ENCODE results near the gene TMEM117. TPM values are rescaled to one million over a fixed set of nuclear protein-coding genes. Genes with fewer than 3 reads are reported as not detected.

Gene TMEM117
- total RNA-seq, 2 donors from 2014 or later, result 0.79 to 1.4 TPM

DNA sequence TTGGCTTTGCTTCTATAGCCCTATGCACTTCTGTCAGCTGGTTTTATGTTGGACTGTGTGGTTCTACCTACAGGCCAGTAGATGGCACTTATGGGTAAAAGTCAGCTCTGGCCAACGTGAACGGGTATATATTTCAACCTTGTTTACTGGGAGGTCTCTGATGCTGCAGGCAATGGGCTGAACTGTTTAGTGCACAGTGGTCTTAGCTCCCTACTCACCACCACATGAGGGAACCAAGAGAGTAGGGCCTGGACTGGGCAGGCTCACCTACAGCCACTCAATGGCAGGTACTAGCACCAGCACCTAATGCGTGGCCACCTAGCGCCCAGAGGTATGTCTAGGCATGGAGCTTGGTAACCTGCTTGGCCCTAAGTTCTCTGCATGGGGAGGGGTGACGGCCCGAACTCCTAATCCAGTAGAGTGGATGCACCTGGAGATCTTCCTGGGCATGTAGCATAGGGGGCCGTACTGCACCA, 481.8 kb downstream of the TMEM117 start:
- Histone ChIP-seq H3K9ac (ENCODE audit: extremely low read depth, low read length, poor library complexity, severe bottlenecking) (no peak overlapping the region), H3K36me3 (ENCODE audit: control insufficient read depth, insufficient read depth, low read length) (no peaks in the 10 kb centered on the region), H3K9me3 (ENCODE audit: control insufficient read depth, low read length) (peaks cover 2% of the 10 kb centered on the region), H3K27ac (ENCODE audit: low read depth, low read length) (no peak overlapping the region), H3K4me3 (ENCODE audit: low read length) (no peak overlapping the region), H3K27me3 (ENCODE audit: control insufficient read depth, insufficient read depth, low read length, poor library complexity, severe bottlenecking) (no peaks in the 10 kb centered on the region), H3K4me1 (ENCODE audit: control insufficient read depth, insufficient read depth, low read length) (no peaks in the 10 kb centered on the region)
- Mint-ChIP-seq H3K4me3 (no peak overlapping the region), H3K27ac (no peak overlapping the region), H3K4me1 (no peaks in the 10 kb centered on the region), H3K36me3 (ENCODE audit: low read depth) (no peaks in the 10 kb centered on the region), H3K9me3 (peaks cover 8% of the 10 kb centered on the region), H3K27me3 (ENCODE audit: insufficient read depth) (no peaks in the 10 kb centered on the region)
- DNase-seq, result peak; percentile 75
- TF ChIP-seq CTCF (conservative IDR thresholded peaks at IDR 0.05), result peak; percentile 80
- 74 to 77% methylated on average over 4 to 7 of the region's 7 CpGs for WGBS, 2 experiments (ENCODE audit: insufficient coverage in 1 of 2, insufficient read length in 1 of 2)

DNA sequence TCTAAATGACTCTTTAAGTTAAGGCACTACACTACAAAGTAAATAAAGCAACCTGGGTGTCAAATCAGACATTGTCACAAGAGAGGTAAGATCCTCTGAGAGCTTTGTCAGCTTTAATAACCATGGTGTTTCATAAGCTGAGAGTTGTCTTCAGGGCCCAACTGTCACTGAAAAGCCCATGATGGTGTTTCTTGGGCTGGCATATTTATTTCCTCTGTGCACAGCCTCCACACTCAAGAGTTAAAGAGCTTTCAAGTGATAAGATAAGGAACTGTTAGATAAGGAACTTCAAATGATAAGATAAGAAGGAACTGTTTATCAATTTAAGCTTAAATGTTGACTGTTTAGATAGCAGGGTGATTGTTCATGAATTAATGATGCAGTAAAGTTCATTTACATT, 495.4 kb downstream of the TMEM117 start:
- Histone ChIP-seq H3K9me3 (ENCODE audit: control insufficient read depth, low read length) (peaks cover 12% of the 10 kb centered on the region), H3K9ac (ENCODE audit: extremely low read depth, low read length, poor library complexity, severe bottlenecking) (no peak overlapping the region), H3K4me1 (ENCODE audit: control insufficient read depth, insufficient read depth, low read length) (peaks cover 6% of the 10 kb centered on the region), H3K36me3 (ENCODE audit: control insufficient read depth, insufficient read depth, low read length) (no peaks in the 10 kb centered on the region), H3K27me3 (ENCODE audit: control insufficient read depth, insufficient read depth, low read length, poor library complexity, severe bottlenecking) (peaks cover 24% of the 10 kb centered on the region), H3K27ac (ENCODE audit: low read depth, low read length) (no peak overlapping the region), H3K4me3 (ENCODE audit: low read length) (no peak overlapping the region)
- peak; percentile 50 for DNase-seq
- no peak for TF ChIP-seq CTCF (conservative IDR thresholded peaks at IDR 0.05)
- Mint-ChIP-seq H3K27ac (no peak overlapping the region), H3K36me3 (ENCODE audit: low read depth) (peaks cover 3% of the 10 kb centered on the region), H3K9me3 (peaks cover 13% of the 10 kb centered on the region), H3K27me3 (ENCODE audit: insufficient read depth) (peaks cover 29% of the 10 kb centered on the region), H3K4me3 (no peak overlapping the region), H3K4me1 (peaks cover 20% of the 10 kb centered on the region)

DNA sequence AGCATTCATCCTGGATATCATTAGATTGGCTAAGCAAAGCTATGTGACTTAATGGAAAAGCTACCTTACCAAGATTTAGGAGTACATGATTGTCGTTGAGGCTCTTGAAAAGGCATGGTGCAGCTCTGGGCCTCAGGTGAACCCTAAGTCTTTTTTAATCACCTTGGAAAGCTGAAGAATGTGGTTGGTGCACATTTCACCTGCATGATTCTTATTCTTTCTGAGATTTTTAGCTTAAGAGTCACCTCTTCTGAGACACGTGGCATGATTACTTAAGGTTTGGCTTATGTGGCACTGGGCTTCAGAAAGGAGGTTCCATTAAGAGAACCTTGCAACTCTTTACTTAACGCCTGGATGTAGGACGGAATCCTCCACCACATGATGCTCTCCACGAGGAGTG, 498.5 kb downstream of the TMEM117 start:
- WGBS, 2 experiments (ENCODE audit: insufficient coverage in 1 of 2, insufficient read length in 1 of 2), result 50 to 73% methylated on average over 2 to 5 of the region's 5 CpGs
- Histone ChIP-seq H3K4me3 (ENCODE audit: low read length) (no peak overlapping the region), H3K9me3 (ENCODE audit: control insufficient read depth, low read length) (peaks cover 12% of the 10 kb centered on the region), H3K27ac (ENCODE audit: low read depth, low read length) (no peak overlapping the region), H3K4me1 (ENCODE audit: control insufficient read depth, insufficient read depth, low read length) (peaks cover 6% of the 10 kb centered on the region), H3K9ac (ENCODE audit: extremely low read depth, low read length, poor library complexity, severe bottlenecking) (no peak overlapping the region), H3K36me3 (ENCODE audit: control insufficient read depth, insufficient read depth, low read length) (no peaks in the 10 kb centered on the region), H3K27me3 (ENCODE audit: control insufficient read depth, insufficient read depth, low read length, poor library complexity, severe bottlenecking) (peaks cover 13% of the 10 kb centered on the region)
- no peak for DNase-seq
- H3K4me1 Mint-ChIP-seq, result peaks cover 13% of the 10 kb centered on the region
- H3K36me3 Mint-ChIP-seq (ENCODE audit: low read depth), result peaks cover 3% of the 10 kb centered on the region
- no peak overlapping the region for H3K27ac Mint-ChIP-seq
- H3K4me3 Mint-ChIP-seq, result no peak overlapping the region
- peaks cover 13% of the 10 kb centered on the region for H3K9me3 Mint-ChIP-seq
- peaks cover 16% of the 10 kb centered on the region for H3K27me3 Mint-ChIP-seq (ENCODE audit: insufficient read depth)
- TF ChIP-seq CTCF (conservative IDR thresholded peaks at IDR 0.05), result no peak

Data from endodermal cell (in vitro differentiated cells).